ENCODE data around the gene TRAP1.

TRAP1 gene

DNA sequence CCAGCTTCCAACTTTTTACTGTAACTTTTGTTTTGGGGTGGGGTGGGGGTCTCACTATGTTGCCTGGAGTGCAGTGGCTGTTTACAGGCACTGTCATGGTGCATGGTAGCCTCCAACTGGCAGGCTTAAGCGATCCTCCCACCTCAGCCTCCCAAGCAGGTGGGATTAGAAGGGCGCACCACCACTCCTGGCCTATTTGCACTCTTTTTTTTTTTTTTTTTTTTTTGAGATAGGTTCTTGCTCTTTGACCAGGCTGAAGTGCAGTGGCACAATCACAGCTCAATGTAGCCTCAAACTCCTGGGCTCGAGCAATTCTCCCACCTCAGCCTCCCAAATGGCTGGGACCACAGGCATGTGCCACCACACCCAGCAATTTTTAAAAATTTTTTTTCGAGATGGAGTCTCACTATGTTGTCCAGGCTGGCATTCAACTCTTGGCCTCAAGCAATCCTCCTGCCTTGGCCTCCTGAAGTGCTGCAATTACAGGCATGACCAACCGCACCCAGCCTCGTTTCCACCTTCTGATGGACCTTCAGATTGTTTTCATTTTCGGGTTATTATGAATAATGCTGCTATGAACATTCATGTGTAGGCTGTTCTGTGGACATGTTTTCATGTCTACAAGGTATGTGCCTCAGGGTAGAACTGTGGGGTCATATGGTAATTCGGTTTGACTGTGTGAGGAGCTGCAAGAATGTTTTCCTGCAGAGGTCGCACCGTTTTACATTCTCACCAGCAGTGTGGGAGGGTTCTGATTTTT is 10.9 kb downstream of the TRAP1 start:
- DNase-seq: no peak

GRCh38 chr16:3702082-3702481 is 15.2 kb downstream of the TRAP1 start:
- DNase-seq: no peak

DNA sequence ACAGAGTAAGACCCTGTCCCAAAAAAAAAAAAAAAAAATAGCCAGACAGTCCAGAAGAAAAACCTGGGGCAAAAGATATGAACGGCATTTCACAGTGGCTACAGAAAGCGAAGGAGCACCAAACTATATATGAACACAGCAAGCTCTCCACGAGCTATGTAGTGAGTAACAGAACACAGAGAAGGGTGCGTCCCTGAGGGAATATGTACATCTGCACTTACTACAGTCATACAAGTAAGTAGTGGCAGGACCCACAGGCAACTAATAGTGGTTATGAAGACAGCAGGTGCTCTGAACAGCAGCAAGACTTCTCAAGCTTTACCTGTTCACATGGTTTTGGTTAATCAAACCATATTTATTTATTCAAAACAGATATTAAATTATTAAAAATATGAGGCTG is 15.8 kb downstream of the TRAP1 start:
- no peak for DNase-seq

GRCh38 chr16:3698941-3699340 is 18.4 kb downstream of the TRAP1 start:
- peak; percentile 70 for DNase-seq

GRCh38 chr16:3696425-3697218 is 20.7 kb downstream of the TRAP1 start:
- DNase-seq: no peak

GRCh38 chr16:3695610-3696369 is 21.5 kb downstream of the TRAP1 start:
- no peak for DNase-seq

DNA sequence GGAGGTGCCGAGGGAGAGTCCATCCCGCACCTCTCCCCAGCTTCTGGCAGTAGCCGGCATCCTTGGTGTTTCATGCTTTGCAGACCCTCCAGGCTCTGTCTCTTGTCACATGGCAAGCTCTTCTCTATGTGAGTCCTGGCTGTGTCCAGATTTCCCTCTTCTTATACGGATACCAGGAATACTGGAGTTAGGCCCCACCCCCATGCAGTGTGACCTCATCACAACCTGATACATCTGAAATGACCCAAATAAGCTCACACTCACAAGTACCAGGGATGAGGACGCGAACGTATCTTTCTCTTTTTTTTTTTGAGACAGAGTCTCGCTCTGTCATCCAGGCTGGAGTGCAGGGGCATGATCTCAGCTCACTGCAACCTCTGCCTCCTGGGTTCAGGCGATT is 23.3 kb downstream of the TRAP1 start:
- no peak for DNase-seq

- no peak for DNase-seq
Observed at GRCh38 chr16:3691761-3692160, 25.6 kb downstream of the TRAP1 start.

GRCh38 chr16:3690980-3691720 is 26.2 kb downstream of the TRAP1 start:
- peak; percentile 53 for DNase-seq

DNA sequence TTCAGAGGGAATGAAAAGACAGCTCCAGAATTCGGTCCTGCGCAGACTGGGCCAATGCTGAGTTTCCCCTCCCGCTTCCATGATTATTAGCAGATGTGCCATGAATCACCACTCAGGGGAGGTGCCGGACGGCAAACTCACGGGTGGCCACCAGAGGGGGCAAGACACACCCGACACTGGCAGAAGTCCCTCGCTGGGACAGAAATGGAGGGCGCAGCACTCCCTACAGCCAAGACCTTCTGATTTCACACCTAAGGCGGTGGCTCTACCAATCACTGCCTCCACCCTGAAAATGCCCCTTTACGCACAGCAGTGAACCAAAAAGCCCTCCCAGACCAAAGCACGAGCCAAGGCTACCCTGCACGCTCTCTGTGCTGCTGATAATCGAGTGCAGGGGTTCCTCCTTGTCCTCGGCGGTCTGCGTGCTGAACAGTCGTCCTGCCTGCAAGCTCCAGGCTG is 26.8 kb downstream of the TRAP1 start:
- DNase-seq: peak; percentile 97

DNA sequence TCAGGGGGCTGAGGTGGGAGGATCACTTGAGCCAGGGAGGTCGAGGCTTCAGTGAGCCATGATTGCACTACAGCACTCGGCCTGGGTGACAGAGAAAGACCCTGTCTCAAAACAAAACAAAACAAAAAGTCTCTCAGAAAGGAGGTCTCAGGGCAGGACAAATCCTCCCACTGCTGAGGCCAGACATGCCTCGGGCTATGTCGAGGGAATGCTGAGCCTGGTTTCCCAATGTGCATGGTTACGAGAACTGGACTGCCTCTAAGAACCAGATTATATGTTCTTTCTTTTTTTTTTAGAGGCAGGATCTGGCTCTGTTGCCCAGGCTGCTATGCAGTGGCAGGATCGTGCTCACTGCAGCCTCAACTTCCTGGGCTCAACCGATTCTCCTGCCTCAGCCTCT is 27.6 kb downstream of the TRAP1 start:
- no peak for DNase-seq

DNA sequence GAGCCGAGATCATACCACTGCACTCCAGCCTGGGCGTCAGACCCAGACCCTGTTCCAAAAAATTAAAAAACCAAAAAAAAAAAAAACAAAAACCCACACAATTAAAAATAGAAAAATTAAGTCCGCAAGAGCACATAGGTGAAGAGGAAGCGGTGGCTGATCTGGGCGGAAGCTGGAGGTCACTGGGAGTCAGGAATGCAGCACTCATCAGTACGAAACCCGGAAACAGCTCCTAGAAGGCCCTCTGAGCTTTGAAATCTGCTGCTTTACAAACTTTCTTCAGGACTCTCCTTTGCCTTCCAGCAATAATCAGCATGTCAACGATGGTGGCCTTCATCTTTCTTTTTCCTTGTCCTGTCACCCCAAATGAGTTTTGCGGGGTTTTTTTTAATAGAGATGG is 29.5 kb downstream of the TRAP1 start:
- DNase-seq: no peak

DNA sequence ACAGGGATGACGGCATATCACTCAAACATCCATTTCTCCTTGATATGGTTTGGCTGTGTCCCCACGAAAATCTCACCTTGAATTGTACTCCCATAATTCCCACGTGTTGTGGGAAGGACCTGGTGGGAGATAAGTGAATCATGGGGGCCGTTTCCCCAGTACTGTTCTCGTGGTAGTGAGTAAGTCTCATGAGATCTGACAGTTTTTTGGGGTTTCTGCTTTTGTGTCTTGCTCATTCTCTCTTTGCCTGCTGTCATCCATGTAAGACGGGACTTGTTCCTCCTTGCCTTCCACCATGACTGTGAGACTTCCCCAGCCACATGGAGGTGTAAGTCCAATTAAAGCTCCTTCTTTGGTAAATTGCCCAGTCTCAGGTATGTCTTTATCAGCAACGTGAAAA is 30.3 kb downstream of the TRAP1 start:
- no peak for DNase-seq

- peak; percentile 61 for DNase-seq
Observed at GRCh38 chr16:3681206-3681605, 36.1 kb downstream of the TRAP1 start.

GRCh38 chr16:3677994-3678393 is 39.3 kb downstream of the TRAP1 start:
- DNase-seq: no peak

GRCh38 chr16:3675601-3676130 is 41.7 kb downstream of the TRAP1 start:
- DNase-seq: no peak

- DNase-seq: no peak
Observed at GRCh38 chr16:3674513-3675295, 42.6 kb downstream of the TRAP1 start.

DNA sequence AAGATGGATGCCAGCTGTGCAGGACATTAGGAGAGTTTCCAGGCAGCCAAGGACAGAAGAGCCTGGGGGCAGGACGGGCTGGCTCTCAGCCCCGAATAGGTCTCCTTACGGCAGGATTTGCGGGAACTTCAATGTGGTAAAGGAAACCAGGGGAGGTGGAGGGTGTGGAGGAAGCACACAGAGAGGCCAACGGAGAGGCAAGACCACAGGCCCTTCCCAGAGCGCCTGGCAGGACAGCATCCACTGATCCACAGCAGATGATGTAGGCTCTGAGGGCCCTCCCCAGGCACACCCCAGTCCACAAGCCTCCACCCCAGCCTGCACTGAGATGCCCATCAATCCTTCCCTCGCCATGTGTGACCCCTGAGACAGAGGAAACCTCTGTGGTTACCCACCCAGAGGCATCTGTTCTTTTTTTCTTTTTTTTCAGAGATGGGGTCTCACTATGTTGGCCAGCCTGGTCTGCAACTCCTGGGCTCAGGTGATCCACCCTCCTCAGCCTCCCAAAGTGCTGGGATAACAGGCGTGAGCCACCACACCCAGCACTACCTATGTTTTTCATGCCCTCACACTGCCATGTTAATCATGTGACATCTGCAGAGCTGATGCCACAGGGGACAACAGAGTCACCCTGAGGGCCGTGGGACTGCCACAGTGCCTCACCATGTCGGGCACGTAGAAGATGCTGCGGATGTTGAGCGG is 43.5 kb downstream of the TRAP1 start:
- no peak for DNase-seq

DNA sequence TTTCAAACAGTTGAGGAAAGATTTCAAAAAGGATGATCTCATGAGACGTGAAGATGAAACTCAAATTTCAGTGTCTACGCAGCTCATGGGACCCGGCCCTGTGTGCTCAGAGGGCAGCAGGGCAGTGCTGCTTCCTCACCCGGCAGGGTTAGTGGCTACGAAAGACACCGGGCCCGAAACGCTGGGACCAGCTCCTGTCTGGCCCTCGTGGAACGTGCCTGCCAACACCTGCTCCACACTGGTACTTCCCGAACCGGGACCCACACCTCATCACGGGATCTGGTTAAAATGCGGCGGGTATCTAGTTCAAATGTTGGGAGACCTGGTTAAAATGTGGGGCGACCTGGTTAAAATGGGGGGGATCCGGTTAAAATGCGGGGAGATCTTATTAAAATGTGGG is 44.1 kb downstream of the TRAP1 start:
- no peak for DNase-seq

- DNase-seq: no peak
Observed at GRCh38 chr16:3672571-3673041, 44.7 kb downstream of the TRAP1 start.

DNA sequence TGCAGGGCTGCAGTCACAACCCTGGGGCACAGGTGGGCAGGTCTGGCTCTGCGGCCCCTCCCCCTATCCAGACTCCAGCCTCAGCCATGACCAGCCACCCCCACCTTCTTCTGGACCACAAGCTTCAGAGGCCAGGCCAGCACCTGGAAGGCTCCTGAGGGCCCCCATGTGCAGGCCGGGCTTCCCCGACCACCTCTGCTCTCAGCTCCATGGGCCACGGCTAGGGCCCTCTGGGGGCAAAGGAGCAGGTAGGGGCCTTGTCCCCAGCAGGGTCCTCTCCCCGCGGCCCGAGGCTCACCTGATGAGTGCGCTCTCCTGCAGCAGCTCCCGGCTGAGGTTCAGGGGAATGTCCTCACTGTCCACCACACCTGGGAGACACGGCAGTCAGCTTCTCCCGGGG is 45.9 kb downstream of the TRAP1 start:
- no peak for DNase-seq

Data from right hindlimb (tissue), 1 donor.